Caco-2 (cell line): Measurements from ENCODE around the gene IGSF21. TPM values are rescaled to one million over a fixed set of nuclear protein-coding genes. Genes with fewer than 3 reads are reported as not detected.
"Not testable (repeated sequence)": the region's sequence is repeated elsewhere in the genome, so short reads cannot be mapped to it uniquely, and the experiment has no call there.

Experiments
- BruUV-seq: library from RNA; stranded (reverse); fragments of 400-500 nt; replicated peaks from 2 replicates; lab custom pipeline; 2021; lab: Mats Ljungman, UMichigan
- CTCF ChIA-PET: fragments of 300-600 bp; sonication (Branson Sonifier 250); formaldehyde crosslinking; loops from one replicate; lab custom pipeline; 2022; ENCODE audit warnings: antibody characterized with exemption; lab: Charles Lee
- POLR2A ChIA-PET: fragments of 300-600 bp; sonication (Branson Sonifier 250); formaldehyde crosslinking; loops from one replicate; lab custom pipeline; 2022; ENCODE audit warnings: antibody characterized with exemption; lab: Charles Lee
- DNase-seq, 2 experiments: peaks; one replicate each; pipeline versions ENCODE4 v3.0.0 to v3.0.0-alpha.2; 2020 to 2022
- H3K27me3 ChIP-seq: replicated peaks from 2 replicates; pipeline ENCODE4 v1.6.0; 2011; ENCODE audit warnings: low read length; ENCODE audit not compliant: control insufficient read depth, insufficient read depth
- H3K36me3 ChIP-seq: 2 replicates; pipeline ENCODE4 v1.5.1; 2011; ENCODE audit warnings: low read length; ENCODE audit not compliant: control insufficient read depth, insufficient read depth
- H3K4me1 ChIP-seq: fragments of 250-450 bp; sonication (Bioruptor Pico); 2 replicates; pipeline ENCODE4 v1.5.1; 2020; ENCODE audit warnings: mild to moderate bottlenecking
- H3K4me3 ChIP-seq: 2 replicates; pipeline ENCODE4 v1.5.1; 2011; ENCODE audit warnings: low read depth, mild to moderate bottlenecking, control low read depth, low read length
- H3K9me3 ChIP-seq: fragments of 250-450 bp; sonication (Bioruptor Pico); 2 replicates; pipeline ENCODE4 v1.5.1; 2020; ENCODE audit warnings: mild to moderate bottlenecking, moderate library complexity
- H3K27ac Mint-ChIP-seq: one replicate; pipeline ENCODE4 v1.8.0; 2022; ENCODE audit warnings: mixed read lengths; ENCODE audit not compliant: unreplicated experiment
- H3K27me3 Mint-ChIP-seq: one replicate; pipeline ENCODE4 v1.8.0; 2022; ENCODE audit warnings: mixed read lengths; ENCODE audit not compliant: insufficient read depth, unreplicated experiment
- H3K36me3 Mint-ChIP-seq: one replicate; pipeline ENCODE4 v1.8.0; 2022; ENCODE audit warnings: mild to moderate bottlenecking, mixed read lengths; ENCODE audit not compliant: insufficient read depth, unreplicated experiment
- H3K4me1 Mint-ChIP-seq: one replicate; pipeline ENCODE4 v1.8.0; 2022; ENCODE audit warnings: low read depth, mixed read lengths; ENCODE audit not compliant: unreplicated experiment
- H3K4me3 Mint-ChIP-seq: one replicate; pipeline ENCODE4 v1.8.0; 2022; ENCODE audit warnings: mild to moderate bottlenecking, moderate library complexity, mixed read lengths; ENCODE audit not compliant: unreplicated experiment
- H3K9me3 Mint-ChIP-seq: one replicate; pipeline ENCODE4 v1.8.0; 2022; ENCODE audit warnings: mixed read lengths; ENCODE audit not compliant: unreplicated experiment
- CTCF ChIP-seq, 2 experiments: fragments of 200-600 bp in 1 of 2; IDR thresholded peaks; 1 replicate in 1 of 2; 2 replicates in 1 of 2; pipeline versions ENCODE4 v1.5.1 to v1.8.0; 2011 to 2022; ENCODE audit warnings: antibody characterized with exemption in 1 of 2, control low read depth in 1 of 2, inconsistent platforms in 1 of 2, low read depth in 1 of 2, low read length in 1 of 2, mild to moderate bottlenecking in 1 of 2, moderate library complexity in 1 of 2; ENCODE audit not compliant: insufficient read depth in 1 of 2, severe bottlenecking in 1 of 2, unreplicated experiment in 1 of 2
- intact Hi-C: fragments of 100-400 bp; cut with micrococcal nuclease; formaldehyde crosslinking; loops from one replicate; pipeline ENCODE4 v1.10.0; 2022; ENCODE audit not compliant: unreplicated experiment
- total RNA-seq: library from RNA; stranded (reverse); gene quantifications from 2 replicates; pipeline ENCODE4 v1.2.3, GENCODE V29; 2022

IGSF21 gene
- total RNA-seq, 1 experiment from 2014 or later: not detected

- ChIA-PET POLR2A (no interaction called here), CTCF (no interaction called here)
- Mint-ChIP-seq H3K9me3 (peaks cover 30% of the 10 kb centered on the region), H3K27ac (no peak overlapping the region), H3K4me3 (no peak overlapping the region), H3K36me3 (peaks cover 12% of the 10 kb centered on the region), H3K27me3 (no peaks in the 10 kb centered on the region), H3K4me1 (peaks cover 32% of the 10 kb centered on the region)
- Histone ChIP-seq H3K36me3 (no peaks in the 10 kb centered on the region), H3K27me3 (no peaks in the 10 kb centered on the region), H3K4me3 (no peak overlapping the region), H3K9me3 (peaks cover 8% of the 10 kb centered on the region), H3K4me1 (peaks cover 34% of the 10 kb centered on the region)
- TF ChIP-seq CTCF (IDR thresholded peaks at IDR 0.05; ENCODE audit: insufficient read depth in 1 of 2, low read depth in 1 of 2, low read length in 1 of 2, severe bottlenecking in 1 of 2, unreplicated experiment in 1 of 2): no peak
- DNase-seq: peak in 1 of 2 experiments; percentile 5
- intact Hi-C loops: loop anchor here (5.0 kb wide), 1 partner anchor 67 kb away; the partner anchor contains the start of gene KLHDC7A
- no TSS peak for BruUV-seq
These were observed 307.9 kb downstream of the IGSF21 start for GRCh38 chr1:18415448-18416027.

- peaks cover 34% of the 10 kb centered on the region for H3K4me1 ChIP-seq
- POLR2A ChIA-PET, H3K27ac Mint-ChIP-seq, H3K36me3 ChIP-seq, H3K4me3 ChIP-seq, H3K4me3 Mint-ChIP-seq, H3K9me3 ChIP-seq, H3K27me3 Mint-ChIP-seq, H3K27me3 ChIP-seq, CTCF ChIA-PET, BruUV-seq, DNase-seq: not testable (repeated sequence)
- Mint-ChIP-seq H3K36me3 (peaks cover 12% of the 10 kb centered on the region), H3K9me3 (peaks cover 29% of the 10 kb centered on the region), H3K4me1 (peaks cover 32% of the 10 kb centered on the region)
- intact Hi-C loops: loop anchor here (5.0 kb wide), 1 partner anchor 66 kb away; the partner anchor contains the start of gene KLHDC7A
These were observed 308.5 kb downstream of the IGSF21 start for GRCh38 chr1:18416126-18416525.

- Mint-ChIP-seq H3K27me3 (no peaks in the 10 kb centered on the region), H3K9me3 (peaks cover 27% of the 10 kb centered on the region), H3K27ac (peak overlapping the region; percentile 24), H3K36me3 (peaks cover 12% of the 10 kb centered on the region), H3K4me1 (peaks cover 32% of the 10 kb centered on the region), H3K4me3 (no peak overlapping the region)
- DNase-seq: peak in 1 of 2 experiments; percentile 12
- Histone ChIP-seq H3K4me3 (no peak overlapping the region), H3K36me3 (no peaks in the 10 kb centered on the region), H3K27me3 (no peaks in the 10 kb centered on the region), H3K9me3 (peaks cover 5% of the 10 kb centered on the region), H3K4me1 (peaks cover 34% of the 10 kb centered on the region)
- ChIA-PET POLR2A (no interaction called here), CTCF (no interaction called here)
- TF ChIP-seq CTCF (IDR thresholded peaks at IDR 0.05; ENCODE audit: insufficient read depth in 1 of 2, low read depth in 1 of 2, low read length in 1 of 2, severe bottlenecking in 1 of 2, unreplicated experiment in 1 of 2): no peak
- intact Hi-C loops: loop anchor here (5.0 kb wide), 1 partner anchor 65 kb away; the partner anchor contains the start of gene KLHDC7A
- no TSS peak for BruUV-seq
These were observed 310.0 kb downstream of the IGSF21 start for GRCh38 chr1:18417316-18418269.
